Activated T-helper 9 cell treated with anti-CD3 and anti-CD28 coated beads, Interleukin-2, amount 50 U/mL, for 16 hours (primary cell): Measurements from ENCODE around the gene ICE1.

Source experiments
- DNase-seq: peaks from one replicate; pipeline ENCODE4 v3.0.0-alpha.2; 2020; ENCODE audit warnings: low read depth

Gene ICE1

GRCh38 chr5:5539590-5539989 is 117.1 kb downstream of the ICE1 start:
- DNase-seq, result no peak
